ENCODE results near the gene SIX5. TPM values are rescaled to one million over a fixed set of nuclear protein-coding genes. Genes with fewer than 3 reads are reported as not detected.

The SIX5 gene
- total and polyA plus RNA-seq, 9 of the 15 experiments (the other 6 are each of a cell fraction or from before 2014, with no cell fraction given), result 1.4 to 17.2 (median 7.4) TPM; not detected in 2

DNA sequence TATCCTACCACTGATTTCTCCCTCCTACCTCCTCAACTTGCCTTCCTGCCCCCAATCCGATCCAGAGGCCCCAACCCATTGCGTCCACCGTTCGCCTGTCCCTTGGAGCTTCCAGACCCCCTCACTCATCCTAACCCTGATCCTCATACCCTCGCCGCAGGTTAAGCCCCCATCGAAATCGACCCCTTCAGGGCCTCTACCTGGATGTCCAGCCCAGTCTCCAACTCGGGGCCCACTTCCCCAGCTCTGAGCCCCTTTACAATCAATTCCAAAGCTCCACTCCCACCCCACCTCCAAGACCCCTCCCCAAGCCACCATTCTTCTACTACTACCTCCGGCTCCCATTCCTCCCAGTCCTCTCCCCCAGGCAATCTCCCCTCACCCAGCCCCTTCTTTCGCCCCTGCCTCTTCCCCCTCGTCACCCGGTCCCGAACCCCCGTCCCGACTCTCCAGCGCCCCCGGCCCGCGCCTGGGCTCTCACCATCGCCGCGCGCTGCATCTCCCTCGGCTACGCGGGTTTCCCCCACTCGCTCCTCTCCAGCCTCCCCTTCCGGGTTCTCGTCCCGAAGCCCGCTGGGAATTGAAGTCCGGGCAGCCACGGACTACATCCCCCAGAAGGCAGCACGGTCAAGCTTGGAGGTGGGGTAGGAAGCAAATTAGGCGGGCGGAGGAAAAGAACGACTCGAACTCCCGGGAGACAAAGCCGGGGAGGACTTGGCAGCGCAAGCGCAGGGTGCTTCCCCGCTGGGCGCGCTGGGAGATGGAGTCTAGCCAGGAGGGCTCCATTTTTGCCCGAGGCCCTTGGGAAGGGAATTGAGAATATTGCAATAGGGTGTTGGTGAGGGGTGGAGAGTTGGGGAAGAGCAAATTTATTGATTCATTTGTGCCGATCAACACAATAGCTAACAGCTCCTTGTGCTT is 38.4 kb downstream of the SIX5 start, which contains the start of gene FBXO46 (continued):
- TF ChIP-seq MGA (IDR thresholded peaks at IDR 0.05), result no peak
- TF ChIP-seq ZNF146 (CRISPR knock-in tag; IDR thresholded peaks at IDR 0.05; ENCODE audit: unreplicated experiment), result no peak
- TF ChIP-seq ZNF384 (IDR thresholded peaks at IDR 0.05; ENCODE audit: low read depth, low read length), result no peak; the same call in 1 of the 2 replicates
- TF ChIP-seq POLR2B (IDR thresholded peaks at IDR 0.05; ENCODE audit: low read depth, partially characterized antibody), result peak; percentile 90
- no peak; the same call in 1 of the 2 replicates for TF ChIP-seq ETV1 (tag; conservative IDR thresholded peaks at IDR 0.05; ENCODE audit: low read depth)
- no peak for TF ChIP-seq RREB1 (CRISPR knock-in tag; IDR thresholded peaks at IDR 0.05)
- no peak for TF ChIP-seq CBX1 (IDR thresholded peaks at IDR 0.05; ENCODE audit: low read depth)
- no peak for TF ChIP-seq ADNP (tag; IDR thresholded peaks at IDR 0.05)
- TF ChIP-seq MTF1 (CRISPR knock-in tag; IDR thresholded peaks at IDR 0.05; ENCODE audit: borderline replicate concordance), result no peak
